Spleen (tissue), 7 donors: Measurements from ENCODE around the gene PSMB7.

Source experiments
- CTCF ChIP-seq, 11 experiments: fragments of 200-600 bp in 7 of 11; fragments of 450-650 bp in 4 of 11; sonication (generic) in 4 of 11; IDR thresholded peaks in 8 of 11; conservative IDR thresholded peaks in 3 of 11; 1 replicate in 7 of 11; 2 replicates in 4 of 11; pipeline versions ENCODE4 v1.4.0 to v1.8.0; 2016 to 2021; ENCODE audit warnings: antibody characterized with exemption in 11 of 11, inconsistent platforms in 4 of 11, mild to moderate bottlenecking in 1 of 11
- POLR2A ChIP-seq, 3 donors: fragments of 450-650 bp; IDR thresholded peaks; one replicate each; pipeline ENCODE4 v1.5.1; 2017; ENCODE audit warnings: antibody characterized with exemption in 3 of 3, mild to moderate bottlenecking in 1 of 3
- POLR2AphosphoS5 ChIP-seq, 3 donors: sonication (generic); formaldehyde crosslinking; IDR thresholded peaks; one replicate each; pipeline ENCODE4 v1.5.1; 2017; ENCODE audit warnings: antibody characterized with exemption in 3 of 3
- donor health status: DM: no; HTN: no; CAD: no; lungs with moderate emphysema.
- donor health status: DM: no; HTN: no; CAD: no.
- donor health status: DM: no; HTN: no; CAD: no.

- TF ChIP-seq POLR2A (IDR thresholded peaks at IDR 0.05) (no peak), CTCF (IDR thresholded peaks at IDR 0.05 in 8 of 11, conservative IDR thresholded peaks at IDR 0.05 in 3 of 11) (no peak), POLR2AphosphoS5 (IDR thresholded peaks at IDR 0.05) (no peak)
Measured at GRCh38 chr9:124449381-124450151, 34.3 kb upstream of the PSMB7 start.
